ENCODE measurements around the gene CACNB2. TPM values are rescaled to one million over a fixed set of nuclear protein-coding genes. Genes with fewer than 3 reads are reported as not detected.

The CACNB2 gene
- total RNA-seq, 4 donors from 2014 or later: 73.5 to 108 (median 87.2) TPM

DNA sequence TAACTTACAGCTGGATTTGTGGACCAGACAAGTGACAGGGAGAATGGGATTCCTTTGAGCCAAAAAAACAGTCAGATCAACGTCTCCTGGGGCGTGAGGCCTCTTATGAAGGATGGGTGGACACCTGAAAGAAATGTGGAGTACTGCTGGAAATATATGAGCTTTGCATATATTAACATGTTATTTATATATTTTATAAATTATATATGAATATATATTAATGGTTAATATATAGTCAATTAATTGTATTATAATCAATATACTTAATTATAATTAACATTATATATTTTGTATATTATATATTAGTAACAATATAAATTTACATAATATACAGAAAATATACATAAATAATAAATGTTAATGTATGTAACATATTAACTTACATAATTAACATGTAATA lies 57.5 kb downstream of the CACNB2 start:
- Histone ChIP-seq H3K27ac (replicated peaks in 1 of 4) (peak overlapping the region; percentile 79 to 82 (median 80)), H3K36me3 (no peaks in the 10 kb centered on the region), H3K4me3 (no peak overlapping the region), H3K27me3 (no peaks in the 10 kb centered on the region), H3K9me3 (no peaks in the 10 kb centered on the region), H3K4me1 (peaks cover 12 to 67% (median 59%) of the 10 kb centered on the region in 4 donors)
- WGBS: 59% methylated on average over 2 of the region's 2 CpGs
- DNase-seq (ENCODE audit: extremely low spot score): no peak
- TF ChIP-seq EP300 (IDR thresholded peaks at IDR 0.05) (no peak), POLR2A (IDR thresholded peaks at IDR 0.05; ENCODE audit: low read depth) (no peak), POLR2AphosphoS5 (IDR thresholded peaks at IDR 0.05) (no peak)
- TF ChIP-seq, protein P1, sequence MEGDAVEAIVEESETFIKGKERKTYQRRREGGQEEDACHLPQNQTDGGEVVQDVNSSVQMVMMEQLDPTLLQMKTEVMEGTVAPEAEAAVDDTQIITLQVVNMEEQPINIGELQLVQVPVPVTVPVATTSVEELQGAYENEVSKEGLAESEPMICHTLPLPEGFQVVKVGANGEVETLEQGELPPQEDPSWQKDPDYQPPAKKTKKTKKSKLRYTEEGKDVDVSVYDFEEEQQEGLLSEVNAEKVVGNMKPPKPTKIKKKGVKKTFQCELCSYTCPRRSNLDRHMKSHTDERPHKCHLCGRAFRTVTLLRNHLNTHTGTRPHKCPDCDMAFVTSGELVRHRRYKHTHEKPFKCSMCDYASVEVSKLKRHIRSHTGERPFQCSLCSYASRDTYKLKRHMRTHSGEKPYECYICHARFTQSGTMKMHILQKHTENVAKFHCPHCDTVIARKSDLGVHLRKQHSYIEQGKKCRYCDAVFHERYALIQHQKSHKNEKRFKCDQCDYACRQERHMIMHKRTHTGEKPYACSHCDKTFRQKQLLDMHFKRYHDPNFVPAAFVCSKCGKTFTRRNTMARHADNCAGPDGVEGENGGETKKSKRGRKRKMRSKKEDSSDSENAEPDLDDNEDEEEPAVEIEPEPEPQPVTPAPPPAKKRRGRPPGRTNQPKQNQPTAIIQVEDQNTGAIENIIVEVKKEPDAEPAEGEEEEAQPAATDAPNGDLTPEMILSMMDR (IDR thresholded peaks at IDR 0.05): no peak
- intact Hi-C loops (cut with DNase I): no loop called here

DNA sequence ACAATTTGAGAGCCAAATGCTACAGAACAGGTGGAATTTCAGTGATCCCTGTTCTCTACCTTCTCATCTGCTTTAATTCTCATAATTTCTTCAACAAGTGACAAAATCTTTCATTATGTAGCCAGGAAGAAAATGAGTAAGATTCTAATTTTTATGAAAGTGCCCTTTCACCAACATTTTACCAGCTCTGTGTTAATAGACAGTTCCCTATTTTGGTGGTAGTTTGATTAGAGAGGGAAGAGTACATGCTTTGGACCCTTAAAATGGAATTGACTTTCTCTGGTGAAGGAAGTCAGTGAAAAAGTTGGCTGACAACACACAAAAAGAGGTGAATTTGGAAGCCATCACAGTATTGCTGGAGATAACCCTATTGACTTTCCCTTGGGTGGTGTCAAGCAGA lies 61.7 kb downstream of the CACNB2 start:
- Histone ChIP-seq H3K27ac (replicated peaks in 1 of 4) (peak overlapping the region; percentile 76 to 84 (median 80)), H3K27me3 (no peaks in the 10 kb centered on the region), H3K9me3 (no peaks in the 10 kb centered on the region), H3K36me3 (no peaks in the 10 kb centered on the region), H3K4me3 (no peak overlapping the region), H3K4me1 (peaks cover 4 to 67% (median 57%) of the 10 kb centered on the region in 4 donors)
- TF ChIP-seq EP300 (IDR thresholded peaks at IDR 0.05) (no peak), POLR2A (IDR thresholded peaks at IDR 0.05; ENCODE audit: low read depth) (no peak), POLR2AphosphoS5 (IDR thresholded peaks at IDR 0.05) (no peak)
- TF ChIP-seq, protein P1 (IDR thresholded peaks at IDR 0.05): no peak
- no peak for DNase-seq (ENCODE audit: extremely low spot score)
- intact Hi-C loops (cut with DNase I): loop anchor here (5.0 kb wide), 1 partner anchor 60 kb away; the partner anchor contains the start of gene CACNB2

DNA sequence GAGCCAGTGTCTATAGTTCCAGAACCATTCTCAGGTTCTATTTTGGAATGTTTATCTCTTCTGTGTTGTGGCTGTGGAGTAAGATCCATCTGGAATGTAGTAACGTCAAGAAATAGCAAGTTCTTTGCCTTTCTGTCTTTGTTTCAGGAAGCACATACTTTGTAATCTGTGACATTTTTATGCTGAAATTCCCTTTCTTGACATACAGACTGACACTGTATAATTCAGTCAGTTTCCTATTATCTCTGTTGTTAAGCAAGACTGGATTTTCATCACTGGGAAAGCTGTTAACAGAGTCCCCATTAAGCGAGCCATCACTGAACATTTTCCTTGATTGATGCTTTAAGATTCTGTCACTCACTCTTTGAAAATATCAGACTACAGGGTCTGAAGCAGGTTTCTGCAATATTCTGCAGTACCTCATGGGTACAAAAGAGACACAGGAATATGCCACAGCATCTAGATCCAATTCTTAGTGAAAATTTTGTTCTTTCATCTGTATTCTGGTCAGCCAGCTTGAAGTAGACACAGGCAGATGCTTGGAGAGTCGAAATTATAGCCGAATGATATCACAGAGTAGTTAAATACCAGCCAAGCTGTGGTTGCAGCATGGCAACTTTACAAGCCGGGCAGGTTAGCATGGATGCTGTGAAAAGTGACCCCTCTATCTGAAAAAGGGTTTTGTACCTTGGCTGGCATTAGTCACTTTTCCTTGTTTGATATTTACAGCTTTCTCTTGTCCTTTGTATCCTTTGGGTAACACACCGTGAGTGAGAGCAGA lies 62.6 kb downstream of the CACNB2 start:
- peak in 1 of 2 donors; percentile 4 for TF ChIP-seq POLR2AphosphoS5 (IDR thresholded peaks at IDR 0.05)
- no peak for TF ChIP-seq POLR2A (IDR thresholded peaks at IDR 0.05; ENCODE audit: low read depth)
- TF ChIP-seq, protein P1 (IDR thresholded peaks at IDR 0.05): no peak
- TF ChIP-seq EP300 (IDR thresholded peaks at IDR 0.05): no peak
- Histone ChIP-seq H3K4me1 (peaks cover 4 to 63% (median 53%) of the 10 kb centered on the region in 4 donors), H3K27ac (replicated peaks in 1 of 4) (peak overlapping the region; percentile 76 to 84 (median 80)), H3K9me3 (no peaks in the 10 kb centered on the region), H3K36me3 (no peaks in the 10 kb centered on the region), H3K27me3 (no peaks in the 10 kb centered on the region), H3K4me3 (peak overlapping the region; percentile 8 to 31 (median 30))
- intact Hi-C loops (cut with DNase I): loop anchor here (5.0 kb wide), 1 partner anchor 61 kb away; the partner anchor contains the start of gene CACNB2
- DNase-seq (ENCODE audit: extremely low spot score): no peak
- 40% methylated on average over 6 of the region's 6 CpGs for WGBS

DNA sequence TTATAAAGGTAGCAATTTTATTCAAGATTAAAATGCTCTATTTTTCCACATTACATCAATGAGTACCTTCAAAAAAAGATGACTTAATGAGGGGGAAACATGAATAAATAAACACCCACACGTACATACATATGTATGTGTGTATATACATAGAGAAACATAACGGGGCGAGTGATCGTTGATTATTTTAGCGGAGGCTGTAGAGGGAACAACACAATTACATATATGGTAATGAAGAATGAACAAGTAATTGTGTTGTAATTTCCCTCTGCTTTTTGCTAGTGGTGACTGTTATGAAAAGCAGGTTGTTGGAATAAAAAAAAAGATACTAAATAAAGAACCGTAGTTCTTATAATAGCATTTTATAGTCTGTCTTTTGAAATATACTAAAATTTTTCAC lies 63.2 kb downstream of the CACNB2 start:
- no peak for DNase-seq (ENCODE audit: extremely low spot score)
- TF ChIP-seq EP300 (IDR thresholded peaks at IDR 0.05) (no peak), POLR2AphosphoS5 (IDR thresholded peaks at IDR 0.05) (peak in 1 of 2 donors; percentile 10), POLR2A (IDR thresholded peaks at IDR 0.05; ENCODE audit: low read depth) (no peak)
- TF ChIP-seq, protein P1 (IDR thresholded peaks at IDR 0.05): peak in 1 of 3 experiments; percentile 17
- H3K4me1 ChIP-seq: peaks cover 4 to 60% (median 53%) of the 10 kb centered on the region in 4 donors
- intact Hi-C loops (cut with DNase I): loop anchor here (5.0 kb wide), 1 partner anchor 61 kb away; the partner anchor contains the start of gene CACNB2
- peak overlapping the region; percentile 76 to 84 (median 80) for H3K27ac ChIP-seq (replicated peaks in 1 of 4)
- H3K27me3 ChIP-seq: no peaks in the 10 kb centered on the region
- WGBS: 32% methylated on average over 6 of the region's 6 CpGs
- peak overlapping the region; percentile 8 to 31 (median 30) for H3K4me3 ChIP-seq
- H3K36me3 ChIP-seq: no peaks in the 10 kb centered on the region
- no peaks in the 10 kb centered on the region for H3K9me3 ChIP-seq

All from esophagus muscularis mucosa (tissue), 4 donors.